OCI-LY1 (cell line): Measurements from ENCODE around the gene RPP38.

ENCODE experiments used
- H2AFZ ChIP-seq: fragments of 200-600 bp; sonication (generic), shearing (Covaris generic); 2 replicates; pipeline ENCODE4 v1.6.0; 2014; ENCODE audit warnings: antibody characterized with exemption, mild to moderate bottlenecking, low read length
- H3F3A ChIP-seq: fragments of 200-600 bp; sonication (generic), shearing (Covaris generic); 2 replicates; pipeline ENCODE4 v1.6.0; 2014; ENCODE audit warnings: mild to moderate bottlenecking, antibody characterized with exemption, low read length, moderate library complexity; ENCODE audit not compliant: insufficient read depth
- H3K27ac ChIP-seq: fragments of 200-600 bp; sonication (generic); 2 replicates; pipeline ENCODE4 v1.5.1; 2014; ENCODE audit warnings: low read length, mixed run types, mild to moderate bottlenecking, low read depth; ENCODE audit not compliant: poor library complexity, severe bottlenecking
- H3K27me3 ChIP-seq: fragments of 200-600 bp; sonication (generic); 2 replicates; pipeline ENCODE4 v1.6.0; 2014; ENCODE audit warnings: antibody characterized with exemption, mild to moderate bottlenecking, low read length, moderate library complexity; ENCODE audit not compliant: insufficient read depth
- H3K36me3 ChIP-seq: fragments of 200-600 bp; sonication (generic); 2 replicates; pipeline ENCODE4 v1.6.1; 2014; ENCODE audit warnings: mild to moderate bottlenecking, antibody characterized with exemption, low read length, moderate library complexity, mixed read lengths; ENCODE audit not compliant: insufficient read depth
- H3K4me1 ChIP-seq: fragments of 200-600 bp; sonication (generic); 2 replicates; pipeline ENCODE4 v1.5.1; 2014; ENCODE audit warnings: mild to moderate bottlenecking, low read length, moderate library complexity; ENCODE audit not compliant: insufficient read depth, severe bottlenecking
- H3K4me2 ChIP-seq: fragments of 200-600 bp; sonication (generic), shearing (Covaris generic); 2 replicates; pipeline ENCODE4 v1.6.1; 2014; ENCODE audit warnings: low read length
- H3K4me3 ChIP-seq: fragments of 200-600 bp; sonication (generic); 2 replicates; pipeline ENCODE4 v1.5.1; 2014; ENCODE audit warnings: low read length, low read depth, mild to moderate bottlenecking, mixed read lengths; ENCODE audit not compliant: poor library complexity, severe bottlenecking
- H3K79me2 ChIP-seq: fragments of 200-600 bp; shearing (Covaris generic); 2 replicates; pipeline ENCODE4 v1.6.1; 2016; ENCODE audit warnings: mixed run types, low read length, mixed read lengths; ENCODE audit not compliant: insufficient read depth
- H3K9ac ChIP-seq: fragments of 200-600 bp; sonication (generic), shearing (Covaris generic); 2 replicates; pipeline ENCODE4 v1.6.1; 2014; ENCODE audit warnings: mild to moderate bottlenecking, low read length, mixed read lengths
- H3K9me2 ChIP-seq: fragments of 200-600 bp; sonication (generic), shearing (Covaris generic); 2 replicates; pipeline ENCODE4 v1.6.1; 2014; ENCODE audit warnings: low read depth, mild to moderate bottlenecking, low read length, mixed read lengths
- H3K9me3 ChIP-seq: fragments of 200-600 bp; shearing (Covaris generic); 2 replicates; pipeline ENCODE4 v1.6.1; 2014; ENCODE audit warnings: low read length, mixed read lengths
- H4K20me1 ChIP-seq: fragments of 200-600 bp; sonication (generic), shearing (Covaris generic); 2 replicates; pipeline ENCODE4 v1.6.0; 2016; ENCODE audit warnings: mild to moderate bottlenecking, low read length; ENCODE audit not compliant: insufficient read depth
- EZH2 ChIP-seq: fragments of 200-600 bp; sonication (generic), shearing (Covaris generic); IDR thresholded peaks from 2 replicates; pipeline ENCODE4 v1.8.0; 2017; ENCODE audit warnings: borderline replicate concordance, mixed run types, mild to moderate bottlenecking, antibody characterized with exemption, low read length, moderate library complexity, mixed read lengths
- TF ChIP-seq, protein P1 (sequence below): fragments of 200-600 bp; sonication (generic), shearing (Covaris generic); IDR thresholded peaks from 2 replicates; pipeline ENCODE4 v1.5.1; 2017; ENCODE audit warnings: mild to moderate bottlenecking, antibody characterized with exemption, low read length, moderate library complexity, mixed read lengths

Gene RPP38

GRCh38 chr10:15060638-15061037 lies 36.5 kb upstream of the RPP38 start:
- Histone ChIP-seq H3K4me2 (no peak overlapping the region), H4K20me1 (no peaks in the 10 kb centered on the region), H3K27ac (no peak overlapping the region), H3F3A (no peaks in the 10 kb centered on the region), H3K9me3 (0 out of 2 replicates have a peak, but pooled peaks cover 4% of the 10 kb centered on the region), H3K9ac (no peak overlapping the region), H3K9me2 (no peaks in the 10 kb centered on the region), H2AFZ (no peak overlapping the region), H3K4me1 (no peaks in the 10 kb centered on the region), H3K27me3 (no peaks in the 10 kb centered on the region), H3K4me3 (no peak overlapping the region), H3K36me3 (no peaks in the 10 kb centered on the region), H3K79me2 (no peaks in the 10 kb centered on the region)
- TF ChIP-seq, protein P1, sequence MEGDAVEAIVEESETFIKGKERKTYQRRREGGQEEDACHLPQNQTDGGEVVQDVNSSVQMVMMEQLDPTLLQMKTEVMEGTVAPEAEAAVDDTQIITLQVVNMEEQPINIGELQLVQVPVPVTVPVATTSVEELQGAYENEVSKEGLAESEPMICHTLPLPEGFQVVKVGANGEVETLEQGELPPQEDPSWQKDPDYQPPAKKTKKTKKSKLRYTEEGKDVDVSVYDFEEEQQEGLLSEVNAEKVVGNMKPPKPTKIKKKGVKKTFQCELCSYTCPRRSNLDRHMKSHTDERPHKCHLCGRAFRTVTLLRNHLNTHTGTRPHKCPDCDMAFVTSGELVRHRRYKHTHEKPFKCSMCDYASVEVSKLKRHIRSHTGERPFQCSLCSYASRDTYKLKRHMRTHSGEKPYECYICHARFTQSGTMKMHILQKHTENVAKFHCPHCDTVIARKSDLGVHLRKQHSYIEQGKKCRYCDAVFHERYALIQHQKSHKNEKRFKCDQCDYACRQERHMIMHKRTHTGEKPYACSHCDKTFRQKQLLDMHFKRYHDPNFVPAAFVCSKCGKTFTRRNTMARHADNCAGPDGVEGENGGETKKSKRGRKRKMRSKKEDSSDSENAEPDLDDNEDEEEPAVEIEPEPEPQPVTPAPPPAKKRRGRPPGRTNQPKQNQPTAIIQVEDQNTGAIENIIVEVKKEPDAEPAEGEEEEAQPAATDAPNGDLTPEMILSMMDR = no peak
- no peak for TF ChIP-seq EZH2

GRCh38 chr10:15067154-15067553 lies 30.0 kb upstream of the RPP38 start:
- Histone ChIP-seq H4K20me1 (no peaks in the 10 kb centered on the region), H3K9me2 (no peaks in the 10 kb centered on the region)
- TF ChIP-seq, protein P1 = no peak
- no peak for TF ChIP-seq EZH2

GRCh38 chr10:15068802-15069201 lies 28.4 kb upstream of the RPP38 start:
- H3K4me1 ChIP-seq = no peaks in the 10 kb centered on the region
- no peak overlapping the region for H3K9ac ChIP-seq
- no peak overlapping the region for H2AFZ ChIP-seq
- TF ChIP-seq, protein P1 = no peak
- TF ChIP-seq EZH2 = no peak
- H3K4me3 ChIP-seq = no peak overlapping the region
- no peak overlapping the region for H3K27ac ChIP-seq
- no peaks in the 10 kb centered on the region for H3K9me2 ChIP-seq
- no peaks in the 10 kb centered on the region for H3K27me3 ChIP-seq
- no peak overlapping the region for H3K4me2 ChIP-seq
- H3K79me2 ChIP-seq = no peaks in the 10 kb centered on the region
- H3F3A ChIP-seq = no peaks in the 10 kb centered on the region
- no peaks in the 10 kb centered on the region for H3K36me3 ChIP-seq
- H3K9me3 ChIP-seq = 0 out of 2 replicates have a peak, but pooled peaks cover 4% of the 10 kb centered on the region
- H4K20me1 ChIP-seq = no peaks in the 10 kb centered on the region

More at GRCh38 chr10:15067154-15067553, 30.0 kb upstream of the RPP38 start:
- no peaks in the 10 kb centered on the region for H3F3A ChIP-seq
- no peak overlapping the region for H3K4me2 ChIP-seq
- no peak overlapping the region for H3K4me3 ChIP-seq
- H3K36me3 ChIP-seq = no peaks in the 10 kb centered on the region
- no peak overlapping the region for H2AFZ ChIP-seq
- no peaks in the 10 kb centered on the region for H3K79me2 ChIP-seq
- no peaks in the 10 kb centered on the region for H3K4me1 ChIP-seq
- H3K9ac ChIP-seq = no peak overlapping the region
- H3K27ac ChIP-seq = no peak overlapping the region
- no peaks in the 10 kb centered on the region for H3K27me3 ChIP-seq
- 0 out of 2 replicates have a peak, but pooled peaks cover 4% of the 10 kb centered on the region for H3K9me3 ChIP-seq
